Caco-2 (cell line): ENCODE measurements around the gene MYO1H. TPM values are rescaled to one million over a fixed set of nuclear protein-coding genes. Genes with fewer than 3 reads are reported as not detected.
A peak's percentile ranks its signal among the peaks of the same experiment; 100 is the strongest.

ENCODE experiments used
- BruUV-seq: library from RNA; stranded (reverse); fragments of 400-500 nt; replicated peaks from 2 replicates; lab custom pipeline; 2021; lab: Mats Ljungman, UMichigan
- CTCF ChIA-PET: fragments of 300-600 bp; sonication (Branson Sonifier 250); formaldehyde crosslinking; loops from one replicate; lab custom pipeline; 2022; ENCODE audit warnings: antibody characterized with exemption; lab: Charles Lee
- POLR2A ChIA-PET: fragments of 300-600 bp; sonication (Branson Sonifier 250); formaldehyde crosslinking; loops from one replicate; lab custom pipeline; 2022; ENCODE audit warnings: antibody characterized with exemption; lab: Charles Lee
- DNase-seq, 2 experiments: peaks; one replicate each; pipeline versions ENCODE4 v3.0.0 to v3.0.0-alpha.2; 2020 to 2022
- H3K27me3 ChIP-seq: replicated peaks from 2 replicates; pipeline ENCODE4 v1.6.0; 2011; ENCODE audit warnings: low read length; ENCODE audit not compliant: control insufficient read depth, insufficient read depth
- H3K36me3 ChIP-seq: 2 replicates; pipeline ENCODE4 v1.5.1; 2011; ENCODE audit warnings: low read length; ENCODE audit not compliant: control insufficient read depth, insufficient read depth
- H3K4me1 ChIP-seq: fragments of 250-450 bp; sonication (Bioruptor Pico); 2 replicates; pipeline ENCODE4 v1.5.1; 2020; ENCODE audit warnings: mild to moderate bottlenecking
- H3K4me3 ChIP-seq: 2 replicates; pipeline ENCODE4 v1.5.1; 2011; ENCODE audit warnings: low read depth, mild to moderate bottlenecking, control low read depth, low read length
- H3K9me3 ChIP-seq: fragments of 250-450 bp; sonication (Bioruptor Pico); 2 replicates; pipeline ENCODE4 v1.5.1; 2020; ENCODE audit warnings: mild to moderate bottlenecking, moderate library complexity
- H3K27ac Mint-ChIP-seq: one replicate; pipeline ENCODE4 v1.8.0; 2022; ENCODE audit warnings: mixed read lengths; ENCODE audit not compliant: unreplicated experiment
- H3K27me3 Mint-ChIP-seq: one replicate; pipeline ENCODE4 v1.8.0; 2022; ENCODE audit warnings: mixed read lengths; ENCODE audit not compliant: insufficient read depth, unreplicated experiment
- H3K36me3 Mint-ChIP-seq: one replicate; pipeline ENCODE4 v1.8.0; 2022; ENCODE audit warnings: mild to moderate bottlenecking, mixed read lengths; ENCODE audit not compliant: insufficient read depth, unreplicated experiment
- H3K4me1 Mint-ChIP-seq: one replicate; pipeline ENCODE4 v1.8.0; 2022; ENCODE audit warnings: low read depth, mixed read lengths; ENCODE audit not compliant: unreplicated experiment
- H3K4me3 Mint-ChIP-seq: one replicate; pipeline ENCODE4 v1.8.0; 2022; ENCODE audit warnings: mild to moderate bottlenecking, moderate library complexity, mixed read lengths; ENCODE audit not compliant: unreplicated experiment
- H3K9me3 Mint-ChIP-seq: one replicate; pipeline ENCODE4 v1.8.0; 2022; ENCODE audit warnings: mixed read lengths; ENCODE audit not compliant: unreplicated experiment
- CTCF ChIP-seq, 2 experiments: fragments of 200-600 bp in 1 of 2; IDR thresholded peaks; 1 replicate in 1 of 2; 2 replicates in 1 of 2; pipeline versions ENCODE4 v1.5.1 to v1.8.0; 2011 to 2022; ENCODE audit warnings: antibody characterized with exemption in 1 of 2, control low read depth in 1 of 2, inconsistent platforms in 1 of 2, low read depth in 1 of 2, low read length in 1 of 2, mild to moderate bottlenecking in 1 of 2, moderate library complexity in 1 of 2; ENCODE audit not compliant: insufficient read depth in 1 of 2, severe bottlenecking in 1 of 2, unreplicated experiment in 1 of 2
- intact Hi-C: fragments of 100-400 bp; cut with micrococcal nuclease; formaldehyde crosslinking; loops from one replicate; pipeline ENCODE4 v1.10.0; 2022; ENCODE audit not compliant: unreplicated experiment
- total RNA-seq: library from RNA; stranded (reverse); gene quantifications from 2 replicates; pipeline ENCODE4 v1.2.3, GENCODE V29; 2022

MYO1H gene
- total RNA-seq, 1 experiment from 2014 or later, result 0.18 TPM

- intact Hi-C loops, result loop anchor here (5.0 to 10.0 kb wide), 2 partner anchors 85 to 273 kb away; partner anchors contain the start of gene ACACB
- peak; percentile 70 to 73 for TF ChIP-seq CTCF (IDR thresholded peaks at IDR 0.05; ENCODE audit: insufficient read depth in 1 of 2, low read depth in 1 of 2, low read length in 1 of 2, severe bottlenecking in 1 of 2, unreplicated experiment in 1 of 2)
- ChIA-PET POLR2A (no interaction called here), CTCF (interaction anchor here (1.8 kb wide), 1 partner anchor 124 kb away, joined by 5 read pairs; no protein-coding TSS in a partner anchor)
- Mint-ChIP-seq H3K27me3 (peaks cover 25% of the 10 kb centered on the region), H3K4me1 (no peaks in the 10 kb centered on the region), H3K27ac (no peak overlapping the region), H3K4me3 (no peak overlapping the region), H3K9me3 (no peaks in the 10 kb centered on the region), H3K36me3 (no peaks in the 10 kb centered on the region)
- Histone ChIP-seq H3K9me3 (no peaks in the 10 kb centered on the region), H3K27me3 (0 out of 2 replicates have a peak, but pooled peaks cover 1% of the 10 kb centered on the region), H3K4me3 (no peak overlapping the region), H3K4me1 (0 out of 2 replicates have a peak, but pooled peaks cover 5% of the 10 kb centered on the region), H3K36me3 (no peaks in the 10 kb centered on the region)
- peak in 1 of 2 experiments; percentile 70 for DNase-seq
- no TSS peak for BruUV-seq
Observed at GRCh38 chr12:109387425-109388166, 39.9 kb downstream of the MYO1H start.

GRCh38 chr12:109388167-109388563, 40.5 kb downstream of the MYO1H start:
- no TSS peak for BruUV-seq
- Mint-ChIP-seq H3K4me3 (no peak overlapping the region), H3K27ac (no peak overlapping the region), H3K9me3 (no peaks in the 10 kb centered on the region), H3K27me3 (peaks cover 26% of the 10 kb centered on the region), H3K36me3 (no peaks in the 10 kb centered on the region), H3K4me1 (no peaks in the 10 kb centered on the region)
- H3K4me3 ChIP-seq, result no peak overlapping the region
- H3K27me3 ChIP-seq, result 0 out of 2 replicates have a peak, but pooled peaks cover 1% of the 10 kb centered on the region
- intact Hi-C loops, result loop anchor here (5.0 to 10.0 kb wide), 2 partner anchors 86 to 273 kb away; partner anchors contain the start of gene ACACB
- no peak for DNase-seq
- POLR2A ChIA-PET, result no interaction called here
- no peaks in the 10 kb centered on the region for H3K36me3 ChIP-seq
- H3K9me3 ChIP-seq, result no peaks in the 10 kb centered on the region
- CTCF ChIA-PET, result interaction anchor here (1.8 kb wide), 1 partner anchor 124 kb away, joined by 5 read pairs; no protein-coding TSS in a partner anchor
- 0 out of 2 replicates have a peak, but pooled peaks cover 5% of the 10 kb centered on the region for H3K4me1 ChIP-seq
- no peak for TF ChIP-seq CTCF (IDR thresholded peaks at IDR 0.05; ENCODE audit: insufficient read depth in 1 of 2, low read depth in 1 of 2, low read length in 1 of 2, severe bottlenecking in 1 of 2, unreplicated experiment in 1 of 2)

- no peak overlapping the region for H3K4me3 ChIP-seq
- H3K27me3 Mint-ChIP-seq, result peaks cover 29% of the 10 kb centered on the region
- no peak overlapping the region for H3K4me3 Mint-ChIP-seq
- 0 out of 2 replicates have a peak, but pooled peaks cover 5% of the 10 kb centered on the region for H3K4me1 ChIP-seq
- no peaks in the 10 kb centered on the region for H3K9me3 ChIP-seq
- no peaks in the 10 kb centered on the region for H3K9me3 Mint-ChIP-seq
- no peaks in the 10 kb centered on the region for H3K36me3 ChIP-seq
- no peaks in the 10 kb centered on the region for H3K36me3 Mint-ChIP-seq
- no peak for TF ChIP-seq CTCF (IDR thresholded peaks at IDR 0.05; ENCODE audit: insufficient read depth in 1 of 2, low read depth in 1 of 2, low read length in 1 of 2, severe bottlenecking in 1 of 2, unreplicated experiment in 1 of 2)
- POLR2A ChIA-PET, result no interaction called here
- no peaks in the 10 kb centered on the region for H3K4me1 Mint-ChIP-seq
- H3K27me3 ChIP-seq, result no peaks in the 10 kb centered on the region
- no peak overlapping the region for H3K27ac Mint-ChIP-seq
- CTCF ChIA-PET, result interaction anchor here (0.5 to 1.7 kb wide), 4 partner anchors 44 to 190 kb away, joined by 3 to 6 read pairs (median 4); no protein-coding TSS in a partner anchor
- peak; percentile 32 to 50 for DNase-seq
- intact Hi-C loops, result loop anchor here (5.0 to 10.0 kb wide), 2 partner anchors 87 to 274 kb away; partner anchors contain the start of gene ACACB
- BruUV-seq, result no TSS peak
Observed at GRCh38 chr12:109389146-109389545, 41.4 kb downstream of the MYO1H start.
